Stimulated activated CD4-positive, alpha-beta T cell treated with anti-CD3 and anti-CD28 coated beads, TNF-alpha, amount 100 ng/mL, for 48 hours (primary cell): ENCODE data around the gene PRRX2.
A peak's percentile ranks its signal among the peaks of the same experiment; 100 is the strongest.
"Not testable (repeated sequence)": the region's sequence is repeated elsewhere in the genome, so short reads cannot be mapped to it uniquely, and the experiment has no call there.

Source experiments
- DNase-seq, 3 donors: peaks; one replicate each; pipeline ENCODE4 v3.0.0-alpha.2; 2020; ENCODE audit warnings: low read depth in 3 of 3

Gene PRRX2

GRCh38 chr9:129732100-129732499 lies 66.7 kb downstream of the PRRX2 start:
- DNase-seq, result no peak

- DNase-seq, result no peak
These were observed 67.6 kb downstream of the PRRX2 start for GRCh38 chr9:129732946-129733631.

- no peak for DNase-seq
These were observed 68.1 kb downstream of the PRRX2 start for GRCh38 chr9:129733632-129733953.

GRCh38 chr9:129735546-129735945 lies 70.1 kb downstream of the PRRX2 start:
- no peak for DNase-seq

GRCh38 chr9:129736334-129736733 lies 70.9 kb downstream of the PRRX2 start:
- DNase-seq, result no peak

- DNase-seq, result peak; percentile 66 to 92 (median 85)
These were observed 72.2 kb downstream of the PRRX2 start for GRCh38 chr9:129737479-129738274.

- DNase-seq, result no peak
These were observed 74.0 kb downstream of the PRRX2 start for GRCh38 chr9:129739432-129739831.

- DNase-seq, result no peak
These were observed 74.7 kb downstream of the PRRX2 start for GRCh38 chr9:129740174-129740573.

GRCh38 chr9:129740666-129741464 lies 75.4 kb downstream of the PRRX2 start:
- no peak for DNase-seq

GRCh38 chr9:129745200-129745599 lies 79.8 kb downstream of the PRRX2 start:
- DNase-seq, result no peak

- DNase-seq, result no peak
These were observed 80.8 kb downstream of the PRRX2 start for GRCh38 chr9:129746092-129746777.

GRCh38 chr9:129748249-129748648 lies 82.8 kb downstream of the PRRX2 start:
- no peak for DNase-seq

GRCh38 chr9:129749052-129749451 lies 83.6 kb downstream of the PRRX2 start:
- DNase-seq, result not testable (repeated sequence)

GRCh38 chr9:129749575-129749974 lies 84.1 kb downstream of the PRRX2 start:
- DNase-seq, result no peak

- no peak for DNase-seq
These were observed 84.7 kb downstream of the PRRX2 start for GRCh38 chr9:129750013-129750638.

GRCh38 chr9:129751841-129752801 lies 86.7 kb downstream of the PRRX2 start:
- DNase-seq, result no peak

GRCh38 chr9:129752900-129753729 lies 87.7 kb downstream of the PRRX2 start, which contains the start of gene PTGES:
PTGES (minus strand) TSS chr9:129753042; CDS start chr9:129753012, 30 bp downstream.
- DNase-seq, result peak in 2 of 3 donors; percentile 15 to 47

- DNase-seq, result no peak
These were observed 89.7 kb downstream of the PRRX2 start for GRCh38 chr9:129755151-129755550.

GRCh38 chr9:129756191-129756590 lies 90.7 kb downstream of the PRRX2 start:
- DNase-seq, result no peak
